Duodenal mucosa (tissue), 2 donors: ENCODE results near the gene SLC6A7.

ENCODE experiments used
- H3K27ac ChIP-seq: one replicate; pipeline ENCODE4 v1.7.0; 2013; ENCODE audit warnings: low read depth, low read length
- H3K27me3 ChIP-seq, 2 donors: one replicate each; pipeline ENCODE4 v1.7.0; 2013; ENCODE audit warnings: low read length in 2 of 2, control low read depth in 1 of 2; ENCODE audit not compliant: insufficient read depth in 2 of 2, control insufficient read depth in 1 of 2
- H3K36me3 ChIP-seq, 2 donors: one replicate each; pipeline ENCODE4 v1.7.0; 2013; ENCODE audit warnings: low read length in 2 of 2, control low read depth in 1 of 2; ENCODE audit not compliant: insufficient read depth in 2 of 2, control insufficient read depth in 1 of 2
- H3K4me1 ChIP-seq, 2 donors: one replicate each; pipeline ENCODE4 v1.7.0; 2013; ENCODE audit warnings: low read length in 2 of 2, control low read depth in 1 of 2; ENCODE audit not compliant: insufficient read depth in 2 of 2, control insufficient read depth in 1 of 2
- H3K4me3 ChIP-seq, 2 donors: one replicate each; pipeline ENCODE4 v1.7.0; 2013; ENCODE audit warnings: low read length in 2 of 2, low read depth in 1 of 2
- H3K9ac ChIP-seq, 2 donors: one replicate each; pipeline ENCODE4 v1.7.0; 2013; ENCODE audit warnings: low read length in 2 of 2, low read depth in 1 of 2
- H3K9me3 ChIP-seq, 2 donors: one replicate each; pipeline ENCODE4 v1.7.0; 2013; ENCODE audit warnings: low read length in 2 of 2, control low read depth in 1 of 2; ENCODE audit not compliant: control insufficient read depth in 1 of 2

Gene SLC6A7

DNA sequence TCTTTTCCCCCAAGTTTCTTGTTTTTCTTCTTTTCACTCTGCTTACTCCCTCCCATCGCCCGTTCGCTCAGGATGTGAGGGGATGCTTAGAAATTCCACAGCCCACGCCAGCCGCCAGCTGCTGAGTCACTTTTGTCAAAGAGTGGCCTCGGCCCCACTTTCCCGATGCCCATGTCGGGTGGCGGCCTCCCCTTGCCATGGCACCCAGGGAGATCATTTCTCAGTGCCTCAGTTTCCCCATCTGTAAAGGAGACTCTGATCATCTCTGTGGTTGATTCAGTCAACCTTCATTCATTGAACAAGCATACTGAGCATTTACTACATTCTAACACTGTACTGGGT lies 33.9 kb upstream of the SLC6A7 start:
- Histone ChIP-seq H3K27me3 (no peaks in the 10 kb centered on the region), H3K4me3 (peak overlapping the region; percentile 51 to 60), H3K27ac (peak overlapping the region; percentile 11), H3K9me3 (no peaks in the 10 kb centered on the region), H3K9ac (peak overlapping the region in 1 of 2 donors; percentile 51), H3K36me3 (no peaks in the 10 kb centered on the region), H3K4me1 (peaks cover 0 to 4% of the 10 kb centered on the region in 2 donors)

DNA sequence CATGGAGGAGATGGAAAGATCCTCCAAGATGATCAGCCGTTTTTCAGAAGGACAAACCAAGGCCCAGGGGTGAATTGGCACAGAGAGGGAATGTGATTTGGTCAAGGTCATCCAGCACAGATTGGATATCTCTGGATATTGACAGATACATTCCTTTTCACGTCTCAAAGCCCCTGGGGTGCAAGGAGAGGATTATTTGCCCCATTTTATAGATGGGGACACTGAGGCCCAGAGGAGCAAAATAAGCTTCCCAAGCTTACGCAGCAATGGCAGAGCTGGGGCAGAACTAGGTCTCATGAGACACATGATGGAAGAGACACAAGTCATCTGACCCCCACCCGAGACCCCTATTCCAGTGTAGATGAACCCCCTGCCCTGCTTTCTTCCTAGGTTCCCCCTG lies 33.3 kb upstream of the SLC6A7 start:
- H3K27ac ChIP-seq = peak overlapping the region; percentile 2
- no peak overlapping the region for H3K9ac ChIP-seq
- no peak overlapping the region for H3K4me3 ChIP-seq
- H3K27me3 ChIP-seq = no peaks in the 10 kb centered on the region
- H3K9me3 ChIP-seq = no peaks in the 10 kb centered on the region
- peaks cover 4 to 9% of the 10 kb centered on the region in 2 donors for H3K4me1 ChIP-seq
- H3K36me3 ChIP-seq = no peaks in the 10 kb centered on the region

DNA sequence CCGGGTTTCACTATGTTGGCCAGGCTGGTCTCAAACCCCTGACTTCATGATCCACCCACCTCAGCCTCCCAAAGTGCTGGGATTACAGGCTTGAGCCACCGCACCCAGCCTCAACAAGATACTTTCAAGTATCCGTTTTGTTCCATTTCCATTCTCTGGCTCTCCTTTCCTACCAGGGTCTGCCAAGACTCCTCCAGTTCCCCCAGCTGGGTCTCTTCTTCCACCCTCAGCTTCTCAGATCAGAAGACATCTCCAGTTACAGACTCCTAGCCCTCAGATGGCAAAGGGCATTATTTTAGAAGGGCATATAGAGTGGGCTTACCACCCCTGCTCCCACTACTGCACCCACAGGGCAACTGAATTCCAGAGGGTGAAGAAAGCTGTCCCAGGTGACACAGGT lies 32.7 kb upstream of the SLC6A7 start:
- H3K36me3 ChIP-seq = no peaks in the 10 kb centered on the region
- no peak overlapping the region for H3K9ac ChIP-seq
- no peaks in the 10 kb centered on the region for H3K27me3 ChIP-seq
- H3K4me3 ChIP-seq = no peak overlapping the region
- H3K4me1 ChIP-seq = peaks cover 7 to 14% of the 10 kb centered on the region in 2 donors
- H3K9me3 ChIP-seq = no peaks in the 10 kb centered on the region
- no peak overlapping the region for H3K27ac ChIP-seq

DNA sequence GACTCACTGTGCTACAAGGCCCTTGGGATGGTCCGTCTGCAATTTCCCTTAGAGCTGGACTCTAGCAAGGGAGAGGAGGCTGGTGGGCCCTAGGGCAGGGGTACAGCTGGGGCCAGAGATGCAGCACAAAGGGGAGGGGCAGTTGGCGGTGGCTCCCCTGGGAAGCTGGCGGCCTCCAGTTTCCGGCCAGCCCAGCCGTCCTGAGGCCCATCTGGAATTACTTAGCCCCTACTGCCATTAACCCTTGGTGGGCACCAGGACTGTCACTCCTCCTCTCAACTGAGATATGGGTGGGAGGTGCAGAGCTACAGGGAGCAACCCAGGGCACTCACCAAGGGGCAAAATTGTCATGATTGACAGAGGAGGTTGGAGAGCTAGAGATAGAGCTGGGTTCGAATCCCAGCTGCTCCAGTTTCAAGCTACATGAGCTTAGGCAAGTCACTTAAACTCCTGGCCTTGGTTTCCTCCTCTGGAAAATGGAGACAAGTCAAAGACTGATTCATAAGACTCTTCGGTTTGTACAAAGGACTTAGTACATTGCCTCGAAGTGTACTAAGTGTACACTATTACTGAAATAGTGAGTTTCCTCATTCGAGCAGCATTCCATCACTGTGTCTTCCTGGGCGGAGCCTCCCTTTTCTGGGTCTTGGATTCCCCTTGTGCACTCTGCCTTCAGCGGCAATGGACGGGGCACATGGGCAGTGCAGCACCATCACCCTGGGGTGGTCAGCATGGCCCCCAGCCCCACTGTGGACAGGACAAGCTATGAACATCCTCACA lies 31.5 kb upstream of the SLC6A7 start:
- no peak overlapping the region for H3K4me3 ChIP-seq
- no peak overlapping the region for H3K9ac ChIP-seq

DNA sequence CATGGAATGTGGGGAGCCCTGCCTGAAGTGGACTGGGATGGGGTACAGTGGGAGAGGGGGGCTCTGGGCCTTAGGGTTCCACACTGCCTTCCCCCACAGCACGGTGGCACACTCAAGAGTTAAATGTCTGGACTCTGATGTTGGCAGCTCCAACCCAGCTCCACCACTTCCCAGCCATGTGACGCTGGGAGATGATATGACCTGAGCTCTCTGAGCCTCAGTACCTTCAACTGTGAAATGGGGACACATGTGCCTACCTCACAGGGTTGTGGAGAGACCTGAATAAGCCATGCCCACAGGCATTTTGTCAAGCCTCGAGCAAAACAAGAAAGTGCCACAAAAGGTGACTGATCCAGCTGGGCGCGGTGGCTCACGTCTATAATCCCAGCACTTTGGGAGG lies 30.8 kb upstream of the SLC6A7 start:
- H3K9me3 ChIP-seq = no peaks in the 10 kb centered on the region
- H3K4me3 ChIP-seq = no peak overlapping the region
- no peaks in the 10 kb centered on the region for H3K36me3 ChIP-seq
- peak overlapping the region; percentile 17 for H3K27ac ChIP-seq
- peaks cover 22 to 29% of the 10 kb centered on the region in 2 donors for H3K4me1 ChIP-seq
- H3K27me3 ChIP-seq = no peaks in the 10 kb centered on the region
- H3K9ac ChIP-seq = no peak overlapping the region

More for the DNA sequence above, 31.5 kb upstream of the SLC6A7 start:
- H3K4me1 ChIP-seq = peaks cover 16 to 23% of the 10 kb centered on the region in 2 donors
- H3K27me3 ChIP-seq = no peaks in the 10 kb centered on the region
- no peaks in the 10 kb centered on the region for H3K9me3 ChIP-seq
- H3K27ac ChIP-seq = peak overlapping the region; percentile 17
- no peaks in the 10 kb centered on the region for H3K36me3 ChIP-seq

DNA sequence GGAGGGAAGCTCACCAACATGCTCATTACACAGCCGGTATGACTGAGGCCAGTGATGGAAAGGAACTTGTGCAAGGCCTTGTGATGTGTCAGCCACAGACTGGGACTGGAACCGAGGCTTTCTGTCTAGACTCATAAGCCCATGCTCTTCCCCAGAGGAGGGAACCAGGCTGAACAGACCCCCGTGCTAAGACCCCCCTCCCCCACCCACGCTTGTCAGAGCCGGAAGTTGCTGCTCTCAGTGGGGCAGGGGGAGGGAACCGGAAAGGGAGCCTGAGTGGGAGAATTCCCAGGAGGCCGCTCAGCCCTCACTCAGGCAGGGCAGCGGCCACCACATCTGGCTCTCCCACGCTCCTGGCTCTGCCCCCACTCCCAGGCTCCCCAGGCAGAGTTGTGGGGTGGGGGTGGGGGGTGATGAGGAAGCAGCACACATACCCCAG lies 30.1 kb upstream of the SLC6A7 start:
- peaks cover 29 to 36% of the 10 kb centered on the region in 2 donors for H3K4me1 ChIP-seq
- no peaks in the 10 kb centered on the region for H3K36me3 ChIP-seq
- H3K9ac ChIP-seq = no peak overlapping the region
- H3K4me3 ChIP-seq = no peak overlapping the region
- no peak overlapping the region for H3K27ac ChIP-seq
- H3K27me3 ChIP-seq = no peaks in the 10 kb centered on the region
- H3K9me3 ChIP-seq = no peaks in the 10 kb centered on the region

DNA sequence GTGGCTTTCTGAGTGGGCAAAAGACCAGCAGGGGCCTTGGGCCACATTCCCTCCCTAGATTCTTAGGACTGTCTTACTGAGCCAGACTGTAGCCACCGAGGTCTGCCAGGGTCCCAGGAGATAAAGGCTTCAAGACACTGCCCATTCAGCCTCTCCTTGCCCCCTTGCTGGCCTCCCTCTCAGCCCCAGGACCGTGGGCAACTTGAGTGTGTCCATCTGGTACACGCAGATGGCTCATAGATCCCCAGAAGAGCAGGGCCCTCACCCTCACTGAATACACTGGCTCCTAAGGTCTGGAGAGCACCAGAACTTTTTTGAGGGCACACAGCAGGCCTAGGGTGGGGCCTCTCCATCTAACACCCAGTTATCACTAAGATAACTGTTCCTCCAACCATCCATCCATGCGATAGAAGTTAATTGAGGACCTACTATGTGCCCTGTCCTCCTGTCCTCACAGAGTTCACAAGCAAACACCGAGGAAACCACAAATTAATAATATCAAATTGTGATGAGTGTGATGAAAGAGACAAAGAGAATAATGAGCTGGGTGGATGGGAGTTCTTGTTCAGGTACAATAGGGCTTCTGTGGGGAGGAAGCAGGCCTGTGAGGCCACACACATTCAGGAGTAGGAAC lies 29.3 kb upstream of the SLC6A7 start:
- Histone ChIP-seq H3K9ac (no peak overlapping the region), H3K9me3 (no peaks in the 10 kb centered on the region), H3K4me3 (no peak overlapping the region), H3K27me3 (no peaks in the 10 kb centered on the region), H3K4me1 (peaks cover 36 to 41% of the 10 kb centered on the region in 2 donors), H3K27ac (no peak overlapping the region), H3K36me3 (no peaks in the 10 kb centered on the region)

DNA sequence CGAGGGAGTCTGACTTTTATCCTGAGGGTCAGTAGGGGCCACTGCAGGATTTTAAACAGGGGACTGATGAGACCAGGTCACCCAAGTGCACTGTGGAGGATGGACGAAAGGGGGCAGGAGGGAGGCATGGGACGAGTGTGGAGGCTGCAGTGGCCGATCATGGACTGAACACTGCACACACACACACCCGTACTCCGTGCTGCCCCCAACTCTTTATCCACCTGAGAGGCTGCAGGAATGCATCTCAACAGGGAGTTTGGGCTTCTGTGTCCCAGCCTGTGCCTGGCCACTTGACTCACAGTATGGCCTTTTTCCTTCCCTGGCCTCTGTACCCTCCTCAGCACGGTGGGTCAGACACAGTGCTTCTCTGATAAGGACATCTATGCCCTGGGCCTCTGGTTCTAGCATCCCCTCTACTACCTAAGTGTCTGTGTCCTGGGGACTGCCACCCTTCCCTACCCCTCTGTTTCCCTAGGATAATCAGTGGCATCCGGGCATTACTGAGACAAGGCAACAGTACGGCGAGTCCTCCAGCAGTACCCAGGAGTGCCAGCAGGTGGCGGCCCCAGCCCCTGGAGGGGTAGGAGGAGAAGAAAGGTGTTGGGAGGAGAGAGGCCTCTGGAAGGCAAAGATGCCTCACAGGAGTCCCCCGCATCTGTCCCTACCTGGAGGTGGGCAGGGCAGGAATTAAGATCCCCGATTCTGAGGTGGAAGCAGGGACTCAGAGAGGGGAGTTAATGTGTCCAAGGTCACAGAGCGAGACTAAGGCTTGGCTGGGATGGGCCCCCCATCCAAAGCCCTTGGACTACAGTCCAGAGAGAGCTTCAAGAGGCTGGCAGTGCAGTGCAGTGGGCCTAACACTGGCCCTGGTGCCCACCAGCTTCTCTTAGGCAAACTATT lies 28.4 kb upstream of the SLC6A7 start:
- peak overlapping the region; percentile 4 to 21 for H3K9ac ChIP-seq
- H3K9me3 ChIP-seq = no peaks in the 10 kb centered on the region
- peak overlapping the region; percentile 65 for H3K27ac ChIP-seq
- H3K36me3 ChIP-seq = no peaks in the 10 kb centered on the region
- H3K4me1 ChIP-seq = peaks cover 43 to 48% of the 10 kb centered on the region in 2 donors
- no peaks in the 10 kb centered on the region for H3K27me3 ChIP-seq
- peak overlapping the region in 1 of 2 donors; percentile 26 for H3K4me3 ChIP-seq

DNA sequence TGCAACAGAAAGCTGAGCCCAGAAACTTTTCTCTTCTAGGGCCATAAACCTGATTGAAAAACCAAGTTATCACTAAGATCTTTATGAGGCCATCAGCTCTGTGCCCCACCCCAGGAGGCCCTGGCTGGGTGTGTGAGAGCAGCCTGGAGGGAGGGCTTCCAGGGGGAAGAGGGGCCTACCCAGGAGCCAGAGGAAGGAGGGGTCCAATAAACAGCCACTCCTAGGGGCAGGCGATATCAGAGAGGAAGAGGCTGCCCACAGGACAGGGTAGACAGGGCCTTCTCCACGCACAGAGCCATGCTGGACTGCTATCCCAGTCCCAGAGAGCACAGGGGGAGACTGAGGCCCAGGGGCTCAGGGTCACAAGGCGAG lies 27.7 kb upstream of the SLC6A7 start:
- H3K9ac ChIP-seq = peak overlapping the region; percentile 4 to 21
- peaks cover 43 to 48% of the 10 kb centered on the region in 2 donors for H3K4me1 ChIP-seq

DNA sequence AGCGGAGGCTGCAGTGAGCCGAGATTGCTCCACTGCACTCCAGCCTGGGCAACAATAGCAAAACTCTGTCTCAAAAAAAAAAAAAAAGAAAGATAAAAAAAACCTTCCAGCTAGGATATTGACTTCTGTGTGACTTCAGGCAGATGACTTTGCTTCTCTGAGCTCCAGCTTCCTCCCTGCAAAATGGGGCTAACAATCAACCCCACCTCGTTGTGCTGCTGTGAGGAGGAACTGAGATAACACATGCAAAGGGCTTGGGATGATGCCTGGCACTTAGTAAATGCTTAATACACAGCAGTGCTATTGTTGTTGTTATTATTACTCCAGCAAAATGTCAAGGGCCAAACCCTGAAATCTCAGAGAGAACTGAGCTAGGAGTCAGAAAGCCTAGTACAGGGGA lies 26.8 kb upstream of the SLC6A7 start:
- H3K36me3 ChIP-seq = no peaks in the 10 kb centered on the region
- no peak overlapping the region for H3K4me3 ChIP-seq
- peaks cover 2 to 4% of the 10 kb centered on the region in 2 donors for H3K27me3 ChIP-seq
- peak overlapping the region; percentile 9 to 26 for H3K9ac ChIP-seq
- H3K27ac ChIP-seq = peak overlapping the region; percentile 7
- peaks cover 43 to 48% of the 10 kb centered on the region in 2 donors for H3K4me1 ChIP-seq
- no peaks in the 10 kb centered on the region for H3K9me3 ChIP-seq

More for the DNA sequence above, 27.7 kb upstream of the SLC6A7 start:
- Histone ChIP-seq H3K9me3 (no peaks in the 10 kb centered on the region), H3K4me3 (peak overlapping the region in 1 of 2 donors; percentile 26), H3K27me3 (no peaks in the 10 kb centered on the region), H3K36me3 (no peaks in the 10 kb centered on the region), H3K27ac (peak overlapping the region; percentile 82)
